Measurements from ENCODE around the gene FBLN2.

Gene FBLN2

GRCh38 chr3:13530241-13531009 lies 18.5 kb upstream of the FBLN2 start:
- no peak for DNase-seq

GRCh38 chr3:13532085-13532484 lies 16.8 kb upstream of the FBLN2 start:
- no peak for DNase-seq

- DNase-seq = no peak
Measured at GRCh38 chr3:13532631-13533030, 16.3 kb upstream of the FBLN2 start.

GRCh38 chr3:13533885-13534301 lies 15.0 kb upstream of the FBLN2 start:
- no peak for DNase-seq

GRCh38 chr3:13535526-13535875 lies 13.4 kb upstream of the FBLN2 start:
- no peak for DNase-seq

GRCh38 chr3:13535905-13536304 lies 13.0 kb upstream of the FBLN2 start:
- peak in 16 of 51 donors; percentile 8 to 55 (median 27) for DNase-seq

- no peak for DNase-seq
Measured at GRCh38 chr3:13536432-13536831, 12.5 kb upstream of the FBLN2 start.

GRCh38 chr3:13536832-13537231 lies 12.1 kb upstream of the FBLN2 start:
- no peak for DNase-seq

- no peak for DNase-seq
Measured at GRCh38 chr3:13537244-13537908, 11.5 kb upstream of the FBLN2 start.

GRCh38 chr3:13537909-13538296 lies 11.0 kb upstream of the FBLN2 start:
- DNase-seq = no peak

GRCh38 chr3:13538520-13539291 lies 10.2 kb upstream of the FBLN2 start:
- DNase-seq = no peak

GRCh38 chr3:13539292-13539638 lies 9.7 kb upstream of the FBLN2 start:
- no peak for DNase-seq

- no peak for DNase-seq
Measured at GRCh38 chr3:13539671-13540070, 9.3 kb upstream of the FBLN2 start.

- DNase-seq = no peak
Measured at GRCh38 chr3:13540297-13540995, 8.5 kb upstream of the FBLN2 start.

- DNase-seq = no peak
Measured at GRCh38 chr3:13541691-13542090, 7.2 kb upstream of the FBLN2 start.

GRCh38 chr3:13542142-13542541 lies 6.8 kb upstream of the FBLN2 start:
- no peak for DNase-seq

GRCh38 chr3:13543253-13543652 lies 5.7 kb upstream of the FBLN2 start:
- no peak for DNase-seq

- no peak for DNase-seq
Measured at GRCh38 chr3:13544293-13544831, 4.6 kb upstream of the FBLN2 start.

- no peak for DNase-seq
Measured at GRCh38 chr3:13544951-13545651, 3.8 kb upstream of the FBLN2 start.

GRCh38 chr3:13545952-13546454 lies 2.9 kb upstream of the FBLN2 start:
- no peak for DNase-seq

GRCh38 chr3:13546667-13547171 lies 2.2 kb upstream of the FBLN2 start:
- DNase-seq = no peak
